Dendritic cell treated with granulocyte-macrophage colony-stimulating factor and Interleukin-4, amounts not matched to agents 40 ng/mL and 50 ng/mL, for 4 days (primary cell): ENCODE data around the gene TMEM158.

Experiments used
- H3K27ac Mint-ChIP-seq: one replicate; pipeline ENCODE4 v1.8.0; 2022; ENCODE audit warnings: mild to moderate bottlenecking, mixed read lengths
- H3K27me3 Mint-ChIP-seq: one replicate; pipeline ENCODE4 v1.8.0; 2022; ENCODE audit warnings: mild to moderate bottlenecking, mixed read lengths
- H3K36me3 Mint-ChIP-seq: one replicate; pipeline ENCODE4 v1.8.0; 2022; ENCODE audit warnings: low read depth, mixed read lengths
- H3K4me1 Mint-ChIP-seq: one replicate; pipeline ENCODE4 v1.8.0; 2022; ENCODE audit warnings: low read depth, mixed read lengths
- H3K4me3 Mint-ChIP-seq: one replicate; pipeline ENCODE4 v1.8.0; 2022; ENCODE audit warnings: mild to moderate bottlenecking, moderate library complexity, mixed read lengths
- H3K9me3 Mint-ChIP-seq: one replicate; pipeline ENCODE4 v1.8.0; 2022; ENCODE audit warnings: mixed read lengths
- intact Hi-C: fragments of 100-400 bp; cut with micrococcal nuclease; formaldehyde crosslinking; loops from one replicate; pipeline ENCODE4 v1.15.0; 2022

The TMEM158 gene

GRCh38 chr3:45249391-45249790, 23.3 kb upstream of the TMEM158 start:
- Mint-ChIP-seq H3K9me3 (no peaks in the 10 kb centered on the region), H3K36me3 (no peaks in the 10 kb centered on the region), H3K4me3 (no peak overlapping the region), H3K27ac (no peak overlapping the region), H3K4me1 (peaks cover 10% of the 10 kb centered on the region), H3K27me3 (peaks cover 3% of the 10 kb centered on the region)
- intact Hi-C loops: no loop called here

GRCh38 chr3:45246241-45246640, 20.2 kb upstream of the TMEM158 start:
- intact Hi-C loops: no loop called here
- Mint-ChIP-seq H3K4me3 (no peak overlapping the region), H3K4me1 (no peaks in the 10 kb centered on the region), H3K36me3 (no peaks in the 10 kb centered on the region), H3K27ac (no peak overlapping the region), H3K9me3 (no peaks in the 10 kb centered on the region), H3K27me3 (peaks cover 3% of the 10 kb centered on the region)

- intact Hi-C loops: no loop called here
- Mint-ChIP-seq H3K9me3 (no peaks in the 10 kb centered on the region), H3K27me3 (peaks cover 4% of the 10 kb centered on the region), H3K4me1 (no peaks in the 10 kb centered on the region), H3K4me3 (no peak overlapping the region), H3K36me3 (no peaks in the 10 kb centered on the region), H3K27ac (no peak overlapping the region)
These were observed 18.3 kb upstream of the TMEM158 start for GRCh38 chr3:45244356-45244755.

GRCh38 chr3:45241206-45241605, 15.1 kb upstream of the TMEM158 start:
- no peak overlapping the region for H3K27ac Mint-ChIP-seq
- intact Hi-C loops: no loop called here

GRCh38 chr3:45240292-45240691, 14.2 kb upstream of the TMEM158 start:
- H3K36me3 Mint-ChIP-seq: no peaks in the 10 kb centered on the region
- H3K9me3 Mint-ChIP-seq: no peaks in the 10 kb centered on the region
- peaks cover 6% of the 10 kb centered on the region for H3K27me3 Mint-ChIP-seq
- intact Hi-C loops: no loop called here
- H3K4me1 Mint-ChIP-seq: no peaks in the 10 kb centered on the region
- no peak overlapping the region for H3K27ac Mint-ChIP-seq
- no peak overlapping the region for H3K4me3 Mint-ChIP-seq

More at GRCh38 chr3:45241206-45241605, 15.1 kb upstream of the TMEM158 start:
- Mint-ChIP-seq H3K9me3 (no peaks in the 10 kb centered on the region), H3K4me3 (no peak overlapping the region), H3K27me3 (peaks cover 6% of the 10 kb centered on the region), H3K36me3 (no peaks in the 10 kb centered on the region), H3K4me1 (no peaks in the 10 kb centered on the region)

- Mint-ChIP-seq H3K9me3 (no peaks in the 10 kb centered on the region), H3K27me3 (peaks cover 7% of the 10 kb centered on the region), H3K36me3 (no peaks in the 10 kb centered on the region), H3K4me1 (no peaks in the 10 kb centered on the region), H3K4me3 (no peak overlapping the region), H3K27ac (no peak overlapping the region)
- intact Hi-C loops: loop anchor here (10.0 kb wide), 1 partner anchor 106 kb away; no protein-coding TSS in a partner anchor
These were observed 13.2 kb upstream of the TMEM158 start for GRCh38 chr3:45239254-45239653.

GRCh38 chr3:45236964-45237363, 10.9 kb upstream of the TMEM158 start:
- no peak overlapping the region for H3K4me3 Mint-ChIP-seq
- no peak overlapping the region for H3K27ac Mint-ChIP-seq
- intact Hi-C loops: loop anchor here (10.0 kb wide), 1 partner anchor 108 kb away; no protein-coding TSS in a partner anchor
- no peaks in the 10 kb centered on the region for H3K36me3 Mint-ChIP-seq
- H3K27me3 Mint-ChIP-seq: peaks cover 9% of the 10 kb centered on the region
- no peaks in the 10 kb centered on the region for H3K9me3 Mint-ChIP-seq
- no peaks in the 10 kb centered on the region for H3K4me1 Mint-ChIP-seq

- no peak overlapping the region for H3K27ac Mint-ChIP-seq
- H3K27me3 Mint-ChIP-seq: peaks cover 14% of the 10 kb centered on the region
- intact Hi-C loops: loop anchor here (10.0 kb wide), 1 partner anchor 109 kb away; no protein-coding TSS in a partner anchor
- H3K4me3 Mint-ChIP-seq: no peak overlapping the region
- H3K36me3 Mint-ChIP-seq: no peaks in the 10 kb centered on the region
- H3K4me1 Mint-ChIP-seq: no peaks in the 10 kb centered on the region
- H3K9me3 Mint-ChIP-seq: no peaks in the 10 kb centered on the region
These were observed 9.3 kb upstream of the TMEM158 start for GRCh38 chr3:45235409-45235808.

- intact Hi-C loops: loop anchor here (10.0 kb wide), 1 partner anchor 111 kb away; no protein-coding TSS in a partner anchor
- Mint-ChIP-seq H3K4me1 (no peaks in the 10 kb centered on the region), H3K27ac (no peak overlapping the region), H3K4me3 (no peak overlapping the region), H3K27me3 (peaks cover 22% of the 10 kb centered on the region), H3K36me3 (no peaks in the 10 kb centered on the region), H3K9me3 (no peaks in the 10 kb centered on the region)
These were observed 8.2 kb upstream of the TMEM158 start for GRCh38 chr3:45234250-45234649.

- intact Hi-C loops: loop anchor here (10.0 kb wide), 1 partner anchor 112 kb away; no protein-coding TSS in a partner anchor
- Mint-ChIP-seq H3K36me3 (no peaks in the 10 kb centered on the region), H3K4me3 (no peak overlapping the region), H3K9me3 (no peaks in the 10 kb centered on the region), H3K4me1 (no peaks in the 10 kb centered on the region), H3K27me3 (peaks cover 35% of the 10 kb centered on the region), H3K27ac (no peak overlapping the region)
These were observed 6.4 kb upstream of the TMEM158 start for GRCh38 chr3:45232521-45232920.

GRCh38 chr3:45227946-45228345, 1.9 kb upstream of the TMEM158 start:
- no peak overlapping the region for H3K27ac Mint-ChIP-seq
- peaks cover 16% of the 10 kb centered on the region for H3K4me1 Mint-ChIP-seq
- intact Hi-C loops: loop anchor here (5.0 to 10.0 kb wide), 2 partner anchors 191 to 437 kb away; no protein-coding TSS in a partner anchor
- H3K9me3 Mint-ChIP-seq: no peaks in the 10 kb centered on the region
- peaks cover 58% of the 10 kb centered on the region for H3K27me3 Mint-ChIP-seq
- H3K36me3 Mint-ChIP-seq: no peaks in the 10 kb centered on the region
- no peak overlapping the region for H3K4me3 Mint-ChIP-seq

- Mint-ChIP-seq H3K4me1 (peaks cover 16% of the 10 kb centered on the region), H3K9me3 (no peaks in the 10 kb centered on the region), H3K27me3 (peaks cover 65% of the 10 kb centered on the region), H3K27ac (peak overlapping the region; percentile 55), H3K4me3 (no peak overlapping the region), H3K36me3 (no peaks in the 10 kb centered on the region)
- intact Hi-C loops: loop anchor here (5.0 to 10.0 kb wide), 2 partner anchors 190 to 438 kb away; no protein-coding TSS in a partner anchor
These were observed 1.2 kb upstream of the TMEM158 start for GRCh38 chr3:45227071-45227820.

GRCh38 chr3:45225465-45226205, 452 bp downstream of the TMEM158 start:
- Mint-ChIP-seq H3K9me3 (no peaks in the 10 kb centered on the region), H3K4me3 (peak overlapping the region; percentile 82), H3K36me3 (no peaks in the 10 kb centered on the region), H3K4me1 (peaks cover 16% of the 10 kb centered on the region), H3K27ac (no peak overlapping the region), H3K27me3 (peaks cover 69% of the 10 kb centered on the region)
- intact Hi-C loops: loop anchor here (1.0 to 10.0 kb wide), 3 partner anchors 188 to 439 kb away; no protein-coding TSS in a partner anchor
